DOHH2 (cell line): ENCODE data around the gene TUBB4B.

Experiments
- EZH2phosphoT487 ChIP-seq: fragments of 200-600 bp; sonication (generic); IDR thresholded peaks from 2 replicates; pipeline ENCODE4 v1.6.1; 2017; ENCODE audit warnings: borderline replicate concordance, mild to moderate bottlenecking, antibody characterized with exemption, low read length, moderate library complexity, mixed read lengths
- TF ChIP-seq, protein P1 (sequence below): fragments of 200-600 bp; sonication (generic); IDR thresholded peaks from one replicate; pipeline ENCODE4 v1.5.1; 2014; ENCODE audit warnings: antibody characterized with exemption, mild to moderate bottlenecking, low read depth, low read length; ENCODE audit not compliant: poor library complexity, severe bottlenecking

DNA sequence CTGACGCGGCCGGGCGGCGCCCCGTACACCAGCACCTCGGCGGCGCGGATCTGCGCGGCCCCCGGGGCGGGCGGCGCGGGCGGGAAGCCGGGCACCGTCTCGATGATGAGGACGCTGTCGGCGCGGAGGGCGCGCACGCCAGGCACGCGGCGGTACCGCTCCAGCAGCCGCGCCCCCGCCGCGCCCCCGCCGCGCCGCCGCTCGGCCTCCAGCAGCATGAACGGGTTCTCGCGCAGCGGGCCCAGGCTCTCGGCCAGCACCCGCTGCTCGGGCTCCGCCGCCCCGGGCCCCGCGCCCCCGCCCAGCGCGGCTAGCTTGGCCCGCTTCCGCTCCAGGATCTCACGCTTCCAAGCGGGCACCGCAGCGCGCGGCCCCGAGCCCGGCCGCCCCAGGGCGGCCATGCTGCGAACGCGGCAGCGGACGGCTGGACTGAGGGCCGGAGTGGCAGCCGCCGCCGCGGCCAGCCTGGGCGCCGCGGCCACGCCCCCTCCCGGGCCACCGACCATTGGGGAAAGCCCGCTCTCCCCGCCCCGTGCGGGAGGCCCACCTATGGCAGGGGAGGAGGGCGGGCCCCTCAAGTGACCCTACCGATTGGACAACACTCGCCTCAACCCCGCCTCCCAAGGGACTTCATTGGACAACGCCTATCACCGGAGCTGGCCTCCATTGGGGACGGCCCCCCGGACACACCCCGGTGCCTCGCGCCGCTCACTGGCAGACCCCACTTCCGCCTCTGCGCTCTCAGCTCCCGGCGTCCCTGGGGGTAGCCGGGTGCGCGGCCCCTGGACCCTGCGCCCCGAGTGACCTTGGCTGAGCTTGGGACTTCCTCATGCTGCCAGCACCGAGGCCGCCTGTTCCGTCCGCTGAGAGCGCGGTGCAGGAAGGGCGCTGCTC lies 40.5 kb upstream of the TUBB4B start, which contains the start of gene TPRN:
- TF ChIP-seq, protein P1, sequence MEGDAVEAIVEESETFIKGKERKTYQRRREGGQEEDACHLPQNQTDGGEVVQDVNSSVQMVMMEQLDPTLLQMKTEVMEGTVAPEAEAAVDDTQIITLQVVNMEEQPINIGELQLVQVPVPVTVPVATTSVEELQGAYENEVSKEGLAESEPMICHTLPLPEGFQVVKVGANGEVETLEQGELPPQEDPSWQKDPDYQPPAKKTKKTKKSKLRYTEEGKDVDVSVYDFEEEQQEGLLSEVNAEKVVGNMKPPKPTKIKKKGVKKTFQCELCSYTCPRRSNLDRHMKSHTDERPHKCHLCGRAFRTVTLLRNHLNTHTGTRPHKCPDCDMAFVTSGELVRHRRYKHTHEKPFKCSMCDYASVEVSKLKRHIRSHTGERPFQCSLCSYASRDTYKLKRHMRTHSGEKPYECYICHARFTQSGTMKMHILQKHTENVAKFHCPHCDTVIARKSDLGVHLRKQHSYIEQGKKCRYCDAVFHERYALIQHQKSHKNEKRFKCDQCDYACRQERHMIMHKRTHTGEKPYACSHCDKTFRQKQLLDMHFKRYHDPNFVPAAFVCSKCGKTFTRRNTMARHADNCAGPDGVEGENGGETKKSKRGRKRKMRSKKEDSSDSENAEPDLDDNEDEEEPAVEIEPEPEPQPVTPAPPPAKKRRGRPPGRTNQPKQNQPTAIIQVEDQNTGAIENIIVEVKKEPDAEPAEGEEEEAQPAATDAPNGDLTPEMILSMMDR, result no peak
- no peak for TF ChIP-seq EZH2phosphoT487
